Measurements from ENCODE around the gene PLD1. TPM values are rescaled to one million over a fixed set of nuclear protein-coding genes. Genes with fewer than 3 reads are reported as not detected.
A peak's percentile ranks its signal among the peaks of the same experiment; 100 is the strongest.

The PLD1 gene
- total RNA-seq, 1 donor from 2014 or later: 29.1 TPM

DNA sequence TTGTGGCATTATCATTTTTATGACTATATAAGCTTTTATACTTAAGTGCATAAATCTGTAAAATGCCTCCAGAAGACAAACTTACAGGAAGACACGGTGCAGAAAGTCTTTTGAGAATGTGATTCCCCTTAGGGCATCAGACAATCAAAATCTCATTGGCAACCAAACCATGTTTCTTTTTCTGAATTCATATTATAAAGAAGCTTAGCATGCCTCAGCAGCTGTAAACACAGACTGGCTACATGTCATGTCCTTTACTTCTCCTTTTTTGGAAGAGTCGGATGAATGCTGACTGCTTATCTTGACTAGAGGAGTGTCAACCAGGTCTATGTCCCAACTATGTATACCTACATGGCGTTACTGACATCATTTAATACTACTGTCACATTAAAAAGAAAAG lies 150.1 kb downstream of the PLD1 start:
- Mint-ChIP-seq H3K9me3 (peaks cover 9% of the 10 kb centered on the region), H3K4me1 (no peaks in the 10 kb centered on the region), H3K4me3 (no peak overlapping the region), H3K27ac (no peak overlapping the region), H3K27me3 (ENCODE audit: low read depth) (no peaks in the 10 kb centered on the region), H3K36me3 (peaks cover 39% of the 10 kb centered on the region)
- no peak for DNase-seq (ENCODE audit: low spot score in 2 of 2, unreplicated experiment in 2 of 2)
- TF ChIP-seq, protein P1, sequence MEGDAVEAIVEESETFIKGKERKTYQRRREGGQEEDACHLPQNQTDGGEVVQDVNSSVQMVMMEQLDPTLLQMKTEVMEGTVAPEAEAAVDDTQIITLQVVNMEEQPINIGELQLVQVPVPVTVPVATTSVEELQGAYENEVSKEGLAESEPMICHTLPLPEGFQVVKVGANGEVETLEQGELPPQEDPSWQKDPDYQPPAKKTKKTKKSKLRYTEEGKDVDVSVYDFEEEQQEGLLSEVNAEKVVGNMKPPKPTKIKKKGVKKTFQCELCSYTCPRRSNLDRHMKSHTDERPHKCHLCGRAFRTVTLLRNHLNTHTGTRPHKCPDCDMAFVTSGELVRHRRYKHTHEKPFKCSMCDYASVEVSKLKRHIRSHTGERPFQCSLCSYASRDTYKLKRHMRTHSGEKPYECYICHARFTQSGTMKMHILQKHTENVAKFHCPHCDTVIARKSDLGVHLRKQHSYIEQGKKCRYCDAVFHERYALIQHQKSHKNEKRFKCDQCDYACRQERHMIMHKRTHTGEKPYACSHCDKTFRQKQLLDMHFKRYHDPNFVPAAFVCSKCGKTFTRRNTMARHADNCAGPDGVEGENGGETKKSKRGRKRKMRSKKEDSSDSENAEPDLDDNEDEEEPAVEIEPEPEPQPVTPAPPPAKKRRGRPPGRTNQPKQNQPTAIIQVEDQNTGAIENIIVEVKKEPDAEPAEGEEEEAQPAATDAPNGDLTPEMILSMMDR (IDR thresholded peaks at IDR 0.05; ENCODE audit: unreplicated experiment): no peak

DNA sequence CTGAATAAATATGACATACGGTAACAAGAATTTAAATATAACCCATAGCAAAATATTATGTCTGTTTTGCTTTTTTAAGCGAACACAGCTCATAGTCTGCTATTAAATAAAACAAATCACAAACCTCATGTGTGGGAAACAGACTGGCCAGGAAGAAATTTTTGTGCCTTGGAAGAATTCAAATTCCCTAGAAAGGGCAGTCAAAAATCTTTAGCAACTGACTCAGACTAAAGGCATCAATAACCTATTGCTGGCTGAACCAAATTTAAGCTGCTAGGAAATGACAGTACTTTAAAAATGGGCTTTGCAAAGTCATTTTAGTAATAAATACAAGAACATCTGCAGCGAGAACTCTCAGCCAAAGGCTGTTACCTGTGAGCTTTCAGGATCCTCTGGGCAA lies 151.4 kb downstream of the PLD1 start:
- Mint-ChIP-seq H3K27me3 (ENCODE audit: low read depth) (no peaks in the 10 kb centered on the region), H3K4me3 (no peak overlapping the region), H3K4me1 (peaks cover 8% of the 10 kb centered on the region), H3K9me3 (peaks cover 9% of the 10 kb centered on the region), H3K36me3 (peaks cover 38% of the 10 kb centered on the region), H3K27ac (no peak overlapping the region)
- TF ChIP-seq, protein P1 (IDR thresholded peaks at IDR 0.05; ENCODE audit: unreplicated experiment): no peak
- DNase-seq (ENCODE audit: low spot score in 2 of 2, unreplicated experiment in 2 of 2): no peak

DNA sequence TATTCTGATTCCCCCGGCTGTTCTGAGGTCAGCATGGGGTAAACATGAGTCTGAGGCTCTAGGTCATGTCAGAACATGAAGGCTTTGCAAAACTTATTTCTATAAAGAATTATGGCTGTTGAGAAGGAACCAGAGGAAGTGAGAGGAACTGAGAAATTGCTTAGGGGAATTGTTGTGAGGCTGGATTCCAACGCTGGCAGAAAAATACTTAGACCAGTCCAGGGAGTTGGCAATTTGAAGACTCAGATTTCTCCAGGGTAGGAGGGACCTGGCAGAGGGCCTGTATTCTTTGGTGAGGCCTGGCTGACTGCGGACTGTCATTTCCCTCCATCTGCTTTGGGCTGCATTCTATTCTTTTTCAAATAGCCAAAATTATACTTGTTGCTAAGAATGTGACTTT lies 155.5 kb downstream of the PLD1 start:
- Mint-ChIP-seq H3K27ac (peak overlapping the region; percentile 84), H3K9me3 (peaks cover 13% of the 10 kb centered on the region), H3K36me3 (peaks cover 24% of the 10 kb centered on the region)

DNA sequence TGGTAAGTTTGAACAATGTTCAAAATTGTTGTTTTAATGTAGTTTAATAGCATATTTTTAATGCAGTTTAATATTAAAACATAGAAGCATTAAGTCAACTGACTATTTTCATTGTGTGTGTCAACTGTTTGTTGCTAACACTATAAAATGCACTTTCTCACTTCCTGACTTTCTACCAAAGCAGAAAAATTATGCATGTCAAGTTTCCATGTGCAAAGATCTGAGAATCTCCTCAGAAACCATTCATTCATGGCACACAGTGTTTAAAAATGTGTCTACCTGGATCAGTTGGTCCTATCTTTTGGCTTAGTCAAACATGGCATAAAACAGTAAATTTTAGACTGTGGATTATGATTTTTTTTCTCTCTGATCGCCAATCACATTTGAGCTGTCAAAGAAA lies 156.0 kb downstream of the PLD1 start:
- no peak for DNase-seq (ENCODE audit: low spot score in 2 of 2, unreplicated experiment in 2 of 2)
- Mint-ChIP-seq H3K4me1 (peaks cover 16% of the 10 kb centered on the region), H3K27ac (peak overlapping the region; percentile 84), H3K4me3 (no peak overlapping the region), H3K9me3 (peaks cover 13% of the 10 kb centered on the region), H3K27me3 (ENCODE audit: low read depth) (no peaks in the 10 kb centered on the region), H3K36me3 (peaks cover 24% of the 10 kb centered on the region)
- TF ChIP-seq, protein P1 (IDR thresholded peaks at IDR 0.05; ENCODE audit: unreplicated experiment): no peak

More for the DNA sequence above, 155.5 kb downstream of the PLD1 start:
- H3K27me3 Mint-ChIP-seq (ENCODE audit: low read depth): no peaks in the 10 kb centered on the region
- H3K4me3 Mint-ChIP-seq: no peak overlapping the region
- TF ChIP-seq, protein P1 (IDR thresholded peaks at IDR 0.05; ENCODE audit: unreplicated experiment): no peak
- DNase-seq (ENCODE audit: low spot score in 2 of 2, unreplicated experiment in 2 of 2): no peak
- H3K4me1 Mint-ChIP-seq: peaks cover 16% of the 10 kb centered on the region

DNA sequence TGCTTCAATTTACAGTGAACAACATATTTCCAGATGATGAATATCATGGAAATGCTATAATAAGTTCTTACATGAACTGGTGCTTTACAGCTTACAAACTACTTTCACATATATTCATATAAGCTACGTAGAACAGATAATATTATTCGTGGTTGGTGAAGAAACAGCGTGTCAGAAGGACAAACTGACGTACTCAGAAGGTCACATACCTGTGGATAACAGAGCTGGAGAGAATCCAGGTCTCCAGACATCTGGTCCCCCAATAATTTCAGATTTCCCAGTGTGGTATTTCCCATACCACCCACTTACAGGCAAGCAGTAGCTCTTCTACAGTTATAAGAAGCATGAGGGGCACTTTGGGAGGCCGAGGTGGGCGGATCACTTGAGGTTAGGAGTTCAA lies 156.6 kb downstream of the PLD1 start:
- H3K4me1 Mint-ChIP-seq: peaks cover 16% of the 10 kb centered on the region
- no peak overlapping the region for H3K4me3 Mint-ChIP-seq
- TF ChIP-seq, protein P1 (IDR thresholded peaks at IDR 0.05; ENCODE audit: unreplicated experiment): no peak
- H3K27me3 Mint-ChIP-seq (ENCODE audit: low read depth): no peaks in the 10 kb centered on the region
- peak overlapping the region; percentile 25 for H3K27ac Mint-ChIP-seq
- peaks cover 20% of the 10 kb centered on the region for H3K36me3 Mint-ChIP-seq
- H3K9me3 Mint-ChIP-seq: peaks cover 13% of the 10 kb centered on the region
- no peak for DNase-seq (ENCODE audit: low spot score in 2 of 2, unreplicated experiment in 2 of 2)

DNA sequence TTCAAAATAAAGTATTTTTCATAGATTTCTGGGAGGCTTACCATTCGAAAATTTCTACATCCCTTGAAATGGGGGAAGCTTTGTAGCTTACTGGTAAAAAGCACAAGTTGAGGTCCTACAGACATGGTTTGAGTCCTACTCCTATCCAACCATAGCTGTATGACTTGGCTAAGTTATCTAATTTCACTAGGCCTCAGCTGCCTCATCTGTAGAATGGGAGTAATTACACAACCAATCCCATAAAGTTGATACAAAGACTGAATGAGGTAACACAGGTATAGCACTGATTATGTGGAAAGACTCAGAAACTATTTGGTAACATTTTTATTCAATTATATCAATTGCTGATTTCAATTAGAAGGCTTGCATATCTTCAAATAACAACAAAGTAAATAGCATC lies 157.4 kb downstream of the PLD1 start:
- Mint-ChIP-seq H3K27me3 (ENCODE audit: low read depth) (no peaks in the 10 kb centered on the region), H3K9me3 (peaks cover 6% of the 10 kb centered on the region), H3K36me3 (peaks cover 14% of the 10 kb centered on the region), H3K4me3 (no peak overlapping the region), H3K4me1 (peaks cover 16% of the 10 kb centered on the region), H3K27ac (no peak overlapping the region)
- TF ChIP-seq, protein P1 (IDR thresholded peaks at IDR 0.05; ENCODE audit: unreplicated experiment): no peak
- DNase-seq (ENCODE audit: low spot score in 2 of 2, unreplicated experiment in 2 of 2): no peak

All from mesothelial cell of epicardium (in vitro differentiated cells).